ENCODE results near the gene PHACTR3. TPM values are rescaled to one million over a fixed set of nuclear protein-coding genes. Genes with fewer than 3 reads are reported as not detected.

Gene PHACTR3
- total RNA-seq, 1 donor from 2014 or later: 1.4 TPM

GRCh38 chr20:59632541-59633113 is 28.3 kb downstream of the PHACTR3 start:
- no peaks in the 10 kb centered on the region for H3K27me3 ChIP-seq
- no peak overlapping the region for H2AFZ ChIP-seq (replicated peaks)
- H3K27ac ChIP-seq: no peak overlapping the region
- Mint-ChIP-seq H3K27me3 (ENCODE audit: insufficient read depth, low read depth) (peaks cover 5% of the 10 kb centered on the region), H3K9me3 (no peaks in the 10 kb centered on the region), H3K4me3 (no peak overlapping the region), H3K36me3 (no peaks in the 10 kb centered on the region), H3K27ac (no peak overlapping the region), H3K4me1 (peaks cover 4% of the 10 kb centered on the region)
- H3K9me3 ChIP-seq (ENCODE audit: low read depth): no peaks in the 10 kb centered on the region
- no peak overlapping the region for H3K4me3 ChIP-seq
- DNase-seq (ENCODE audit: low spot score): no peak
- H3K4me2 ChIP-seq: no peak overlapping the region
- no peaks in the 10 kb centered on the region for H4K20me1 ChIP-seq (ENCODE audit: low read depth)
- TF ChIP-seq EZH2 (IDR thresholded peaks at IDR 0.05) (no peak), CTCF (IDR thresholded peaks at IDR 0.05) (no peak), EZH2phosphoT487 (IDR thresholded peaks at IDR 0.05) (no peak)
- no peaks in the 10 kb centered on the region for H3K79me2 ChIP-seq (ENCODE audit: low read depth)
- no peaks in the 10 kb centered on the region for H3F3A ChIP-seq (ENCODE audit: low read depth)
- H3K9ac ChIP-seq: no peak overlapping the region
- H3K4me1 ChIP-seq: no peaks in the 10 kb centered on the region
- no peaks in the 10 kb centered on the region for H3K36me3 ChIP-seq

GRCh38 chr20:59633656-59634251 is 29.4 kb downstream of the PHACTR3 start:
- Histone ChIP-seq H3K36me3 (no peaks in the 10 kb centered on the region), H3K9me3 (ENCODE audit: low read depth) (no peaks in the 10 kb centered on the region), H2AFZ (replicated peaks) (no peak overlapping the region), H3K4me1 (no peaks in the 10 kb centered on the region), H4K20me1 (ENCODE audit: low read depth) (no peaks in the 10 kb centered on the region), H3K4me3 (no peak overlapping the region), H3K27ac (no peak overlapping the region), H3K9ac (no peak overlapping the region), H3F3A (ENCODE audit: low read depth) (no peaks in the 10 kb centered on the region), H3K4me2 (no peak overlapping the region), H3K79me2 (ENCODE audit: low read depth) (no peaks in the 10 kb centered on the region), H3K27me3 (no peaks in the 10 kb centered on the region)
- H3K27ac Mint-ChIP-seq: no peak overlapping the region
- no peak for DNase-seq (ENCODE audit: low spot score)
- H3K4me1 Mint-ChIP-seq: peaks cover 4% of the 10 kb centered on the region
- peaks cover 5% of the 10 kb centered on the region for H3K27me3 Mint-ChIP-seq (ENCODE audit: insufficient read depth, low read depth)
- no peaks in the 10 kb centered on the region for H3K9me3 Mint-ChIP-seq
- H3K36me3 Mint-ChIP-seq: no peaks in the 10 kb centered on the region
- no peak overlapping the region for H3K4me3 Mint-ChIP-seq
- TF ChIP-seq EZH2phosphoT487 (IDR thresholded peaks at IDR 0.05): no peak
- TF ChIP-seq EZH2 (IDR thresholded peaks at IDR 0.05): no peak
- TF ChIP-seq CTCF (IDR thresholded peaks at IDR 0.05): no peak

GRCh38 chr20:59634435-59635005 is 30.2 kb downstream of the PHACTR3 start:
- no peaks in the 10 kb centered on the region for H4K20me1 ChIP-seq (ENCODE audit: low read depth)
- H3K27me3 ChIP-seq: no peaks in the 10 kb centered on the region
- Mint-ChIP-seq H3K36me3 (no peaks in the 10 kb centered on the region), H3K9me3 (no peaks in the 10 kb centered on the region), H3K27me3 (ENCODE audit: insufficient read depth, low read depth) (peaks cover 8% of the 10 kb centered on the region), H3K4me1 (peaks cover 4% of the 10 kb centered on the region), H3K4me3 (no peak overlapping the region), H3K27ac (no peak overlapping the region)
- H3K79me2 ChIP-seq (ENCODE audit: low read depth): no peaks in the 10 kb centered on the region
- no peak overlapping the region for H3K4me3 ChIP-seq
- H3K4me2 ChIP-seq: no peak overlapping the region
- H3K36me3 ChIP-seq: no peaks in the 10 kb centered on the region
- H3F3A ChIP-seq (ENCODE audit: low read depth): no peaks in the 10 kb centered on the region
- H3K9me3 ChIP-seq (ENCODE audit: low read depth): no peaks in the 10 kb centered on the region
- TF ChIP-seq EZH2 (IDR thresholded peaks at IDR 0.05) (no peak), CTCF (IDR thresholded peaks at IDR 0.05) (no peak), EZH2phosphoT487 (IDR thresholded peaks at IDR 0.05) (no peak)
- H3K27ac ChIP-seq: no peak overlapping the region
- no peak for DNase-seq (ENCODE audit: low spot score)
- H3K4me1 ChIP-seq: no peaks in the 10 kb centered on the region
- no peak overlapping the region for H2AFZ ChIP-seq (replicated peaks)
- H3K9ac ChIP-seq: no peak overlapping the region

Data from neural progenitor cell (in vitro differentiated cells).